Hematopoietic multipotent progenitor cell treated with erythropoietin and hydrocortisone succinate and interleukin-3 and kit ligand, for 17 days (in vitro differentiated cells): ENCODE measurements around the gene LRMDA.
"Not testable (repeated sequence)": the region's sequence is repeated elsewhere in the genome, so short reads cannot be mapped to it uniquely, and the experiment has no call there.

Source experiments
- DNase-seq: peaks from one replicate; pipeline ENCODE4 v3.0.0-alpha.2; 2015; ENCODE audit warnings: low spot score

LRMDA gene

GRCh38 chr10:76555067-76555670 lies 1123.7 kb downstream of the LRMDA start:
- DNase-seq, result no peak

- DNase-seq, result no peak
Observed at GRCh38 chr10:76557366-76557765, 1125.9 kb downstream of the LRMDA start.

- DNase-seq, result no peak
Observed at GRCh38 chr10:76558586-76558985, 1127.2 kb downstream of the LRMDA start.

- DNase-seq, result no peak
Observed at GRCh38 chr10:76558996-76559891, 1127.8 kb downstream of the LRMDA start.

- no peak for DNase-seq
Observed at GRCh38 chr10:76559892-76560220, 1128.4 kb downstream of the LRMDA start.

GRCh38 chr10:76560338-76560737 lies 1128.9 kb downstream of the LRMDA start:
- DNase-seq, result no peak

- DNase-seq, result no peak
Observed at GRCh38 chr10:76563286-76563685, 1131.9 kb downstream of the LRMDA start.

- no peak for DNase-seq
Observed at GRCh38 chr10:76572021-76572420, 1140.6 kb downstream of the LRMDA start.

GRCh38 chr10:76576276-76576962 lies 1145.0 kb downstream of the LRMDA start:
- no peak for DNase-seq

GRCh38 chr10:76577455-76577854 lies 1146.0 kb downstream of the LRMDA start:
- DNase-seq, result no peak

GRCh38 chr10:76581506-76582256 lies 1150.3 kb downstream of the LRMDA start:
- DNase-seq, result no peak

- DNase-seq, result no peak
Observed at GRCh38 chr10:76582531-76582930, 1151.1 kb downstream of the LRMDA start.

GRCh38 chr10:76583711-76584161 lies 1152.3 kb downstream of the LRMDA start:
- DNase-seq, result no peak

- not testable (repeated sequence) for DNase-seq
Observed at GRCh38 chr10:76584466-76584865, 1153.0 kb downstream of the LRMDA start.
